ENCODE results near the gene DUSP19. TPM values are rescaled to one million over a fixed set of nuclear protein-coding genes. Genes with fewer than 3 reads are reported as not detected.

DUSP19 gene
- total RNA-seq, 4 donors from 2014 or later, result 1.6 to 2.7 (median 1.8) TPM; not detected in 1

GRCh38 chr2:183072177-183072576 lies 6.4 kb upstream of the DUSP19 start:
- DNase-seq, result no peak

GRCh38 chr2:183078163-183078463 lies 434 bp upstream of the DUSP19 start:
- Histone ChIP-seq H3K4me1 (peaks cover 0 to 13% (median 9%) of the 10 kb centered on the region in 4 donors), H3K9me3 (no peaks in the 10 kb centered on the region), H3K4me3 (peak overlapping the region; percentile 4 to 71 (median 50)), H3K27ac (peak overlapping the region; percentile 85 to 89 (median 89)), H3K36me3 (no peaks in the 10 kb centered on the region), H3K27me3 (no peaks in the 10 kb centered on the region)
- 3 to 6% methylated on average over 4 to 8 of the region's 8 CpGs for WGBS, 2 donors (ENCODE audit: low coverage in 1 of 2)
- no peak for TF ChIP-seq POLR2AphosphoS5 (IDR thresholded peaks at IDR 0.05)
- no peak for TF ChIP-seq EP300 (IDR thresholded peaks at IDR 0.05; ENCODE audit: low read depth)
- TF ChIP-seq POLR2A (IDR thresholded peaks at IDR 0.05), result no peak
- TF ChIP-seq, protein P1, sequence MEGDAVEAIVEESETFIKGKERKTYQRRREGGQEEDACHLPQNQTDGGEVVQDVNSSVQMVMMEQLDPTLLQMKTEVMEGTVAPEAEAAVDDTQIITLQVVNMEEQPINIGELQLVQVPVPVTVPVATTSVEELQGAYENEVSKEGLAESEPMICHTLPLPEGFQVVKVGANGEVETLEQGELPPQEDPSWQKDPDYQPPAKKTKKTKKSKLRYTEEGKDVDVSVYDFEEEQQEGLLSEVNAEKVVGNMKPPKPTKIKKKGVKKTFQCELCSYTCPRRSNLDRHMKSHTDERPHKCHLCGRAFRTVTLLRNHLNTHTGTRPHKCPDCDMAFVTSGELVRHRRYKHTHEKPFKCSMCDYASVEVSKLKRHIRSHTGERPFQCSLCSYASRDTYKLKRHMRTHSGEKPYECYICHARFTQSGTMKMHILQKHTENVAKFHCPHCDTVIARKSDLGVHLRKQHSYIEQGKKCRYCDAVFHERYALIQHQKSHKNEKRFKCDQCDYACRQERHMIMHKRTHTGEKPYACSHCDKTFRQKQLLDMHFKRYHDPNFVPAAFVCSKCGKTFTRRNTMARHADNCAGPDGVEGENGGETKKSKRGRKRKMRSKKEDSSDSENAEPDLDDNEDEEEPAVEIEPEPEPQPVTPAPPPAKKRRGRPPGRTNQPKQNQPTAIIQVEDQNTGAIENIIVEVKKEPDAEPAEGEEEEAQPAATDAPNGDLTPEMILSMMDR (IDR thresholded peaks at IDR 0.05), result no peak
- intact Hi-C loops (cut with DNase I; ENCODE audit: low total_unique reads) (no loop called here), in situ Hi-C loops (cut with MboI; ENCODE audit: low pct_ligation_motif_present in 1 of 4, low pct_unique_long_range_greater_than_20kb in 1 of 4, low sequenced_read_pairs in 3 of 4) (no loop called here)
- DNase-seq, result no peak

More at GRCh38 chr2:183072177-183072576, 6.4 kb upstream of the DUSP19 start:
- Histone ChIP-seq H3K27ac (no peak overlapping the region), H3K9me3 (no peaks in the 10 kb centered on the region), H3K4me3 (no peak overlapping the region), H3K27me3 (no peaks in the 10 kb centered on the region), H3K4me1 (no peaks in the 10 kb centered on the region), H3K36me3 (no peaks in the 10 kb centered on the region)
- intact Hi-C loops (cut with DNase I; ENCODE audit: low total_unique reads) (no loop called here), in situ Hi-C loops (cut with MboI; ENCODE audit: low pct_ligation_motif_present in 1 of 4, low pct_unique_long_range_greater_than_20kb in 1 of 4, low sequenced_read_pairs in 3 of 4) (no loop called here)
- TF ChIP-seq POLR2AphosphoS5 (IDR thresholded peaks at IDR 0.05) (no peak), EP300 (IDR thresholded peaks at IDR 0.05; ENCODE audit: low read depth) (no peak)
- 79% methylated on average over 5 of the region's 7 CpGs; no CpG with 5 or more reads in 1 of the 2 donors for WGBS, 2 donors (ENCODE audit: low coverage in 1 of 2)

DNA sequence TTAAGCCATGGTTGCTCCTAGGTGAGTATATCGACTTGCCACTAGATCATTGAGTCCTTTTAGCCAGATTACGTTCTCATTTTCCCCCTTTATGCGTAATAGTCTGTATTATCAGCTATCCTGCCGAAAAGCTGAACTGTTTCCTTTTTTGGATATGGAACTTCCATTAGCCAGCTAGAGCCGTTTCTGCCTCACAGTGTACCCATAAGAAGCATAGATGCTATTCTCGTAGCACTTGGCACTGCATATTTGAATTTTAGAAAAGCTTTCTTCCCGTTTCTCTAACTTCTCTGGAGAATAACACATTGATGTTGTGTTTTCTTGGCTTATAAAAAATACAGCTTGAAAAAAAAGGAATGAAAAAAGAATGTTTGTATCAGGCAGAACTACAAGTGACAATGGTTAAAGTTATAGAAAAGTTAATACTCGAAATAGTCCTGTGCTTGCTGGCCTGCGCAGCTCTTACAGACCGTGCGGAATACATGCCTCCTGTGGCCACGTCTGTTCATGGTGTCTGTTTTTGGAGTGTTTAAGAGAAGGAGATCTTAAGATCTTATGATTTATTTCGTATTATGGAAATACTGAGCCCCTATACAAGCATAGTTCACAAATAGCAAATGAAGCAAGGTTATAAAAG lies 710 bp downstream of the DUSP19 start:
- TF ChIP-seq POLR2A (IDR thresholded peaks at IDR 0.05) (no peak), EP300 (IDR thresholded peaks at IDR 0.05; ENCODE audit: low read depth) (no peak), POLR2AphosphoS5 (IDR thresholded peaks at IDR 0.05) (no peak)
- TF ChIP-seq, protein P1 (IDR thresholded peaks at IDR 0.05), result no peak
- Histone ChIP-seq H3K4me1 (peaks cover 0 to 13% (median 9%) of the 10 kb centered on the region in 4 donors), H3K27me3 (no peaks in the 10 kb centered on the region), H3K4me3 (peak overlapping the region; percentile 23 to 71 (median 50)), H3K27ac (peak overlapping the region; percentile 85 to 89 (median 89)), H3K9me3 (no peaks in the 10 kb centered on the region), H3K36me3 (no peaks in the 10 kb centered on the region)
- 16 to 23% methylated on average over 12 to 13 of the region's 13 CpGs for WGBS, 2 donors (ENCODE audit: low coverage in 1 of 2)
- DNase-seq, result no peak
- in situ Hi-C loops (cut with MboI; ENCODE audit: low pct_ligation_motif_present in 1 of 4, low pct_unique_long_range_greater_than_20kb in 1 of 4, low sequenced_read_pairs in 3 of 4) (no loop called here), intact Hi-C loops (cut with DNase I; ENCODE audit: low total_unique reads) (no loop called here)

DNA sequence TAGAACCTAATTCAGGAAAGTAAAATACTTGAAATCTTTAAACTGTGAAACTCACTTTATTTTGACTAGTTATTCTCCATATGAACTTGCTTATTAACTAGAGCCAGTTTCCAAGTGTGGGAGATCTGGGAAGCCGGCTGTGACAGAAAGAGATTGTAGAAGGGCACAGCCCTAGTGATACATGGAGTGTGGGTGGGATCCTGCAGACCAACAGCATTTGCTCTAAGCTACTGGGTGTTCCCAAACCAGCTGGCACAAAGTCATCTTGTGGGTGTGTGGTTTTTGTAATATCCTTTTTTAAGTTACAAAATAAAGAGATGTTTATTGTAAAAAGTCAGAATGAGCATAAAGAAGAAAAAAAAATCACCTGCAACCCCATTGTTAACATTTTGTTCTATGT lies 3.4 kb downstream of the DUSP19 start:
- 37 to 50% methylated on average over 1 of the region's 1 CpG for WGBS, 2 donors (ENCODE audit: low coverage in 1 of 2)
- H3K9me3 ChIP-seq, result no peaks in the 10 kb centered on the region
- intact Hi-C loops (cut with DNase I; ENCODE audit: low total_unique reads), result no loop called here
- no peaks in the 10 kb centered on the region for H3K36me3 ChIP-seq
- no peak for DNase-seq
- H3K27ac ChIP-seq, result no peak overlapping the region
- no peak overlapping the region for H3K4me3 ChIP-seq
- in situ Hi-C loops (cut with MboI; ENCODE audit: low pct_ligation_motif_present in 1 of 4, low pct_unique_long_range_greater_than_20kb in 1 of 4, low sequenced_read_pairs in 3 of 4), result no loop called here
- H3K4me1 ChIP-seq, result peaks cover 0 to 13% (median 9%) of the 10 kb centered on the region in 4 donors
- H3K27me3 ChIP-seq, result no peaks in the 10 kb centered on the region
- no peak for TF ChIP-seq EP300 (IDR thresholded peaks at IDR 0.05; ENCODE audit: low read depth)
- no peak for TF ChIP-seq POLR2AphosphoS5 (IDR thresholded peaks at IDR 0.05)
- TF ChIP-seq POLR2A (IDR thresholded peaks at IDR 0.05), result no peak
- TF ChIP-seq, protein P1 (IDR thresholded peaks at IDR 0.05), result no peak

- Histone ChIP-seq H3K4me3 (no peak overlapping the region), H3K4me1 (no peaks in the 10 kb centered on the region), H3K27me3 (no peaks in the 10 kb centered on the region), H3K9me3 (no peaks in the 10 kb centered on the region), H3K36me3 (no peaks in the 10 kb centered on the region), H3K27ac (no peak overlapping the region)
- DNase-seq, result no peak
- WGBS, 2 donors (ENCODE audit: low coverage in 1 of 2), result 71 to 72% methylated on average over 3 of the region's 3 CpGs
- intact Hi-C loops (cut with DNase I; ENCODE audit: low total_unique reads) (no loop called here), in situ Hi-C loops (cut with MboI; ENCODE audit: low pct_ligation_motif_present in 1 of 4, low pct_unique_long_range_greater_than_20kb in 1 of 4, low sequenced_read_pairs in 3 of 4) (no loop called here)
- no peak for TF ChIP-seq POLR2AphosphoS5 (IDR thresholded peaks at IDR 0.05)
Measured at GRCh38 chr2:183088061-183088460, 9.5 kb downstream of the DUSP19 start.
